ENCODE measurements around the gene COL8A2.
A peak's percentile ranks its signal among the peaks of the same experiment; 100 is the strongest.

Gene COL8A2

DNA sequence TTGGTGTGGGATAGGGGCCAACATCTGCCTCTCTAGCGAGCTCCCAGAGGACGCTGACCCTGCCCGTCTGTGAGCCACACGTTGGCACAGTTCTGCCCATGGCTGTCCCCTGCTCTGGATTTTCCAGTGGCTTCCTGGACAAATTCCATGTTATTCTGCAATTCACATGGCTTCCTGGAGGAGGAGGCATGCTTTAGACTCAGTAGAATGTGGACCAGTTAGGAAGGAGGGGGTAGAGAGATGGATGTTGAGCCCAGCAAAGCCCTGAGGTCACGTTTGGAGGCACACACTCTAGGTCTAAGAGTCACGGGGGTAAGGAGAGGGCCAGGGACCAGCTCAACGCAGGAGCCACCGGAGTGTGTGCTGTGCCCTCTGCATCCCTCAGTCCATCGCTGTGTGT, 12.2 kb downstream of the COL8A2 start:
- DNase-seq (ENCODE audit: low read depth) = no peak

DNA sequence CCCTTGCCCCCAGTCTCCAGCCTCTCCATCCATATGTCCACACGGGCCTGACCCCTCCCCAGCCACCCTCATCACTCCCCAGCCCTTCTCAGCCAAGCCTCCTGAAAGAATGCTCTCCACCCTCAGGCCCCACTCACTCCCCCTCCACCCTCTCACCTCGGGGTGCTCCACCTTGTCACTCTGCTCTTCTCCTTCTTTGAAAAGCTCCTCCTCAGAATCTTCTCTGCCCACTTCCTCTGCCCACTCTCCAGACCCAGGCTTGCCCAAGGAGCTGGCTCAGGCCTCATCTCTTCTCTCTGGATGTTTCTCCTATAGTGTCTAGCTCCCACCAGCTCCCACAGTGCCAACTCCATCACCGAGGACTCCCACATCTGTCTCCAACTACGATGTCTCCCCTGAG, 13.9 kb downstream of the COL8A2 start:
- DNase-seq (ENCODE audit: low read depth) = no peak

DNA sequence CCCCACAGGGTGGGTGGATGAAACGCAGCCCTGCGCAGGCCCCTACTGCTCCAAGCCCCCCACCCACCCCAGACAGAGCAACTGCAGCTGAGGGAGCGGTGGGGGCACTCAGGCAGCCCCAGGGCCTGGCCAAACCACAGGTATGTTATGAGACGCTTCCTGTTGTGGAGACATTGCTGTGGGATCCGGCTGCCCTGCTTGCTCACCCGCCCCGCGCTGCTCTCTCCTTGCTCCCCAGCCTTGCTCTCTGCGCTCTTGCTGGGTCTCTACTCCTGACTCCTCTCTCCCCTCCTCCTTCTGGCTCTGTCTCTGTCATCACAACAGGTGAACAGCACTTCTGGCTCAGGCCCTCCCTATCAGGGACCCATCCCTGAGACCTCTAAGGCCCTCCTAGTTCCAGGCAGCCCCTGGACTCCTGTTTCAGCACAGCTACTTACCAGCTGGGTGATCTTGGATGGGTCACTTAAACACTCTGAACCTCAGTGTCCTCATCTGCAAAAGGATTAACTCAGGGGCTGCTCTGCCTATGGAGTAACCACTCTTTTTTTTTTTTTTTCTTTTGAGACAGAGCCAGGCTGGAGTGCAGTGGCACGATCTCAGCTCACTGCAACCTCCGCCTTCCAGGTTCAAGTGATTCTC, 15.9 kb downstream of the COL8A2 start:
- peak; percentile 38 for DNase-seq (ENCODE audit: low read depth)

DNA sequence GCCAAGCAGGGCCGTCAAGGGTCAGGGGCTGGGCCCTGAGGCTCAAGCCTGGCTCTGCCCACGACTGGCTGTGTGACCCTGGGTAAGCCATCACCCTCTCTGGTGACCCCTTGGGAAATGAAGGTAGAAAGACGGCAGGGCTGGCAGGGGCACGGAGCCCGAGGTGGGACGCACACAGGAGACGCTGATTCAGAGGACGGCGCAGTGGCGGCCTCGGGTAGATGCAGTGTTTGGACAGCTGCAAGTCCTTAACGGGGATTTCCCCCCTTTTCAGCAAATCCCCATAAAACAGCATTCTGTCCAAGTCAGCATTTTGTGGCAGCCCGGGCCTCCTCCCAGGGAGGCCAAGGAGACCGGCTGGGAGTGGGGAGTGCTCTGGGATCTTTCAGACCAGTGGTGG, 16.7 kb downstream of the COL8A2 start:
- no peak for DNase-seq (ENCODE audit: low read depth)

DNA sequence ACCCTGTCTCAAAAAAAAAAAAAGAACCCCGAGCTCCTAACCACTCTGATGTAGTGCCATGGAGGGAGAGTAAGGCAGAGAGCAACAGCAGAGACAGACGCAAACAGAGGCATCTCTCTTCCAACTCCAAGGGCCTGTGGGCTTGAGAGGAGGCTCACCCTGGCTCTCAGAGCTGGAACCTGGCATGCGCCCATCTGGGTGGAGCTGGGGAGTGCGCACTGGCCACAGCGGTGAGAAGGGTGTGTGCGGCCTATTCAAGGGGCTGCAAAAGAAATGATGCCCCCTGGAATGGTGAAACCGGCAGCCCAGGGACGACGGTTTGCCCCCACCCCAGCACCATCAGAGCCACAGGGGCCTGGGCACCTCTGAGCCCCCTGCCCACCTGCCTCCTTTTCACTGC, 17.6 kb downstream of the COL8A2 start:
- DNase-seq (ENCODE audit: low read depth) = no peak

DNA sequence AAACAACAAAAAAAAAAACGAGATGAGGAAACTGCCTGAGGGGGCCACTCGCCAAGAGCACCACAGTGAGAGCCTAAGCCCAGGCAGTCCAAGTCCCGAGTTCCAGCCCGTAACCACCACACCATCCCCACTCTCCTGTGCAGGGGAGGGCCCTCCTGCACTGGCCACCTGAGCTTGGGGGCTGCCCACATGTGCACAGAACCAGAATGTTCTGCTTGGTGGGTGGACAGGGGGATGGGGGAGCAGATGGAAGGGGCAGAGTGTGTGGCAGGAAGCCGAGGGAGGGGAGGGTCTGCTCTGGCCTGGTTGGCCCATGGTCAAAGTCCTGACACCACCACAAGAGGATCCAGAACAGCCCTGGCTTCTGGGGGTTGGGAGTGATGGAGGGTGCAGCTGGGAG, 18.8 kb downstream of the COL8A2 start:
- no peak for DNase-seq (ENCODE audit: low read depth)

DNA sequence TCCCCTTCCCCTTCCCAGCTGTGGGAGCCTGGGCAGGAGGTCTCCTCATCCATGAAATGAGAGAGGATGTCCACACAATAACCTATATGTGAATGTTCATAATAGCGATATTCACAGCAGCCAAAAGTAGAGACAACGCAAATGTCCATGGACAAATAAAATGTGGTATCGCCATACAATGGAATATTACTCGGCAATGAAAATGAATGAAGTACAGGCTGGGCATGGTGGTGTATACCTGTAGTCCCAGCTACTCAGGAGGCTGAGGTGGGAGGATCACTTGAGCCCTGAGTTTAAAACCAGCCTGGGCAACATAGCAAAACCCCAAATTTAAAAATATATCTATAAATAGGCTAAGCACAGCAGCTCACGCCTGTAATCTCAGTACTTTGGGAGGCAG, 23.5 kb downstream of the COL8A2 start:
- DNase-seq (ENCODE audit: low read depth) = no peak

DNA sequence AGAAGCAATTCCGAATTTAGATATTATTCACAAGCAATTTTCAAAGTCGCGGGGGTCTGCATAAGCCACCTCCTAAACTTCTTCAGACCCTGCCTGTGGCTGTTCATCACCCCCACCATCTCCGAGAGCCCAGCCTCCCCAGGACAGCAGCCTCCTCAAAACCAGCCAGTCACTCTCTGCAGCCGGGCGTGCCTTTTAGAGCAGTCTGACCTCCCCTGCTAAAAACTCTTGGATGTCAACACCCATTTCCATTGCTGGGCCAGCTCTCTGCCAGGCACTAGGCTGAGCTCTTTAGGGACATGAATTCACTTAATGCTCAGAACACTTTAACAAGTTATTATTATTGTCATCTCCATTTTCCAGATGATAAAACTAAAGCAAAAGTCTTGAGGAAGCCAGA, 24.6 kb downstream of the COL8A2 start:
- DNase-seq (ENCODE audit: low read depth) = no peak

DNA sequence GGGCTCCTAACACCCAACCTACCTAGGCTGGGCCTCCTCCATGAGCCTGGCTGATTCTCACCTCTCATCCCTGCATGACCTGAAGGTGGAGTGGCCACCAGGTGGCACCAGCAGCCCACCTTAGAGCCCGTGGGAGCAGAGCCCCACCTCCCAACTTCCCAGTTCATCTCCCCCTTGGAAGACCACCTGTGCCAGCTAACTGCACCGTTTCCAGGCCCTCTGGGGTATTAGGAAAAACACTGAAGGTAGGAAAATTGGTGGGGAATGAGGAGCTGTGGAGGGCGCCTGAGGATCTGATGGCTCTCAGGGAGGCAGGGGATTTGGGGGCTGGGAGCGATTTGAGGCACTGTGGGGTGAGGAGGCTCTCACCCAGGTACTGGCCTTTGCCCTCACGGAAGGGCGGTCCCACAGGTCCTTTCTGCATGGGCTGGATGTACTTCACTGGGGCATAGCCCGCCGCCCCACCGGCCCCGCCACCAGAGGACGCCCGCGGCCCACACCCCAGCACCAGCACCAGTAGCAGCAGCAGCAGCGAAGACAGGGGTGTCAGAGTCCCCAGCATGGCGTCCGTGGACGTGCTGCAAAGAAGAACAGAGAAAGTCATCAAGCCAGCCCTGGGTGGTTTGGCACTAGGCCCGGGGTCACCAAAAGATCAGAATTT, 25.2 kb downstream of the COL8A2 start:
- peak; percentile 66 for DNase-seq (ENCODE audit: low read depth)

DNA sequence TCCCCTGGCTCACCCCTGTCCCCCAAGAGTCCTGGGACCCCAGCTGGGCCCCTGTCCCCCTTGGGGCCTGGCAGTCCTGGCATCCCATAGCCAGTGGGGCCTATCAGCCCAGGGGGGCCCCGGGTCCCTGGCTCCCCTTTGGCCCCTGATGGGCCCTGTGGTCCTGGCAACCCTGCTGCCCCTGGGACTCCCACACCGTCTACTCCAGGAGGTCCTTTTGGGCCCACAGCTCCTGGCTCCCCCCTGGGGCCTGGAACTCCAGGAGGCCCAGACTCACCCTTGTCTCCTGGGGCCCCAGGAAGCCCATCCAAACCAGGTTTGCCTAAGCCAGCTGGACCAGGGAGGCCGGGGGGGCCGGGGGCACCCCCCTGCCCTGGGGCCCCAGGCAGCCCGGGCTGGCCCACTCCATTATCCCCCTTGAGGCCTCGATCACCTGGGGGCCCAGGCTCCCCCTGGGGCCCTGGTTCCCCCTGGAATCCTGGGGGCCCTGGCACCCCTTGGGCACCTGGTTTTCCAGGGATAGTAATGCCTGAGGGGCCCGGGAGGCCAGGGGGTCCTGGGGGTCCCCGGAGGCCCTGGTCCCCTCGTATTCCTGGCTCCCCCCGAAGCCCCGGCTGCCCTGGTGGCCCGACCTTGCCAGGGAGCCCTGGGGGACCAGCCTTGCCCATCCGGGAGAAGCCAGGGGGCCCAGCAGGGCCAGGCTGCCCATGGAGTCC, 26.2 kb downstream of the COL8A2 start:
- DNase-seq (ENCODE audit: low read depth) = no peak

DNA sequence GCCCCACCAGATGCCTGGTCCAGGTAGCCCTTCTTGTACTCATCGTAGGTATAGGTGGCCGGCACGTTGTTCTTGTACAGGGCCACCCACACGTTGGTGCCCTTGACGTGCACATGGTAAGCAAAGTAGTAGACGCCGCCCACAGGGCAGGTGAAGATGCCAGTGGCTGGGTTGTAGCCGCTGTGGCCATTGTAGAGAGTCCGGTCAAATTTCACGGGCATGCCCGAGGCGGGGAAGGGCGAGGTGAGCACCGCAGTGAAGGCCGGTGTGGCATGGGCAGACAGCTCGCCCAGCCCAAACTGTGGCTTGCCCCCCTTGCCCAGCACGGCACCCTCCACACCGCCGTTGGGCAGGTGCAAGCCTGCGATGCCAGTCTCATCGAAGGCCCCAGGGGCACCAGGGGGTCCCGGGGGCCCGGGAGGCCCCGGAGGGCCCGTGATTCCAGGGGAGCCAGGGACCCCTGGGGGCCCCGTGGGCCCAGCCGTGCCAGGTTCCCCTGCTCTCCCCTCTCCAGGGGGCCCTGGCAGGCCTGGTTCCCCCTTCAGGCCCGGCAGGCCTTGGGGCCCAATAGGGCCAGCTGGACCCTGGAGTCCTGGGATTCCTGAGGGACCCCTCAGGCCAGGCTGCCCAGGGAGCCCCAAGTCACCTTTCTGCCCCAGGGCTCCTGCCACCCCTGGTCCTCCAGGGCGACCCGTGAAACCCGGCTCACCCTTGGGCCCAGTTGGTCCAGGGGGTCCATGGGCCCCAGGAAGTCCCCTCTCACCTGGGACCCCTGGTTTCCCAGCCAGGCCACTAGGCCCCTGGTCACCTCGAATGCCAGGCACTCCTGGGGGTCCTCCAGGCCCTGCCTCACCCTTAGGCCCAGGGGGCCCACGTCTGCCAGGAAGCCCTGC, 27.1 kb downstream of the COL8A2 start:
- DNase-seq (ENCODE audit: low read depth) = no peak

DNA sequence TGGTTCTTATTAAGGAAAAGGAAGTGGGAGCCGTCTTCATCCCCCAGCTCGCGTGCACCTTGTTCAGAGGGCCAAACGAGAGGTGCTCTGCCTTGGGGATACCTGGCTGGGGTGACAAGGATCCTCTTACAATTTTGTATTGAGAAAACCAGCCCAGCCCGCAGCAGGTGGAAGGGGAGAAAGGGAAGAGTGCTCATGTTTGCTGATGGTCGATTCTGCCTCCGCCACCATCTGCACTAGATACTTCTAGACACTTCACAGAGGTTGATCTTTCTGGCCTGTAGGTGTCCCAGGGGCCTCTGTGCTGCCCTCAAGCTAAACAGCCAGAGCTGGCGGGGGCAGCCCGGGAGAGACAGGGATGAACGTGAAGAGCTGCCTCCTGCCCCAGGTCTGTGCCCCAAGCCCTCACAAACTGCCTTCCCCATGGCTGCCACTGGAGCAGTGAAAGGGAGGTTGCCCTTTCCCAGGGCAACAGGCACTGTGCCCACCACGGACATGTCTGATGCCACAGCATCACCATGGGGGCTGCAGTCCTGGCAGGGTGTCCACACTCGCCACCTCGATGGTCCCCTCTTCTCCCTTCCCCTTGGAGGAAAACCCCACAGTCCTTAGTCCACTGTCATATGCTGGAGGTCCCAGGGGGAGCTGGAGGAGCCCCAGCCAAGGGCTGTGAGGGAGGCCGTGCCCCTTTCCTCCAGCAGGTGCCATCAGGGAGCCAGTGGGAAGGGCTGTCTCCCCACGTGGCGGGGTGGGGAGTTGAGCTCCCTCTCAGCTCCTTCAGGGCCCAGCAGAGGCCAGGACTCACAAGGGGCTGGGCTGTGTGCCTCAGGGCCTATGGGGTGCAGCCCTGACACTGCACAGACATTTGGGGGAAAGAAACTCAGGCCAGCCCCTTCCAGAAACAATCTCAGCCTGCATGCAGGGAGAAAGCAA, 28.3 kb downstream of the COL8A2 start:
- no peak for DNase-seq (ENCODE audit: low read depth)

DNA sequence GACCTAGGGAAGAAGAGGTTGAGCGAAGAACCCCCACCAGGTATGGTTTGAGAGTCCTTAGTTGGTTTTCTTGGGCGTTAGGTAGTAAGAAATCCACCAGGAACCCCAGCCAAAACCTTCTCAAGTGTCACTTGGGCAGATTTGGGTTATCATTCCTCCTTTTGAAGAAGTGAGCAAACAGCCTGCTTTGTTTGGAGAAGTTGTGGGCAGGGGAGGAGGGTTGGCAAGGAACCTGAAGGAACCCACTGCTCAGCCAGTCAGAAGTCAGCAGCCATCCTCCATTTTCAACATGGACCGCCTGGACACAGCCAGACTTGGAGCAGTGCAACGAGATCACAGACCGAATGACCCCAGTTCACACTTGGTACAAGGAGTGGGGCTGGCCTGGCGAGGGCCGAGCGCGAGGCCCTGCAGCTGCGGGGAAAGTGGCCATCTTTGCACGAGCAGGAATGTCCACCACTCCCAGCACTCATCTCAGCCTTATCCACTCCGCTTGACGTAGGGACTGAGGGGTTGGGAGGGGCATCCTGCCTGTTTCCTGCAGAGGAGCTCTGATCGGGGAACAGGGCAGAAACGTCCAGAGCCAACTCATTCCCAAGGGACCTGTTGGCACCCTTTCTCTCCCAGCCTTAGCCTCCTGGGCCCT, 29.1 kb downstream of the COL8A2 start:
- DNase-seq (ENCODE audit: low read depth) = no peak

DNA sequence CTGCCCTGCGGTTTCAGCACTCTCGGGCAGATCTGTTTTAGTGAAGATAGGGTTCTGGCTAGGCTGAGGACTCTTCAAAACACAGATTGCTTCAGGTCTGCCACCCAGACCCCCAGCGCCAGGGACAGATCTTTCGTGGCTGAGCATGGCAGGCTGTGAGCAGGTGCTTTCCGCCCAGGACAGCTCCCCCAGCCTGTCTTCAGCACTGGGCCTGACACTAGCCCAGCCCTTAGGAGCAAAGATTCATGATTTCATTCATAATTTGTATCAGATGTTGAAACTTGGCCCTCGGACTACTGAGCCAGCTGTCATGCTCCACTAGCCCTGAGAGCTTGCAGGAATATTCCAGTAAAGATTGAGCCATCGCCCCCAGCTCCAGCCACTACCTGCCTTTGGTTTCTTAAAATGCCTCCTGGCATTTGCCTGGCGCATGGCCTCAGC, 30.4 kb downstream of the COL8A2 start:
- DNase-seq (ENCODE audit: low read depth) = no peak

DNA sequence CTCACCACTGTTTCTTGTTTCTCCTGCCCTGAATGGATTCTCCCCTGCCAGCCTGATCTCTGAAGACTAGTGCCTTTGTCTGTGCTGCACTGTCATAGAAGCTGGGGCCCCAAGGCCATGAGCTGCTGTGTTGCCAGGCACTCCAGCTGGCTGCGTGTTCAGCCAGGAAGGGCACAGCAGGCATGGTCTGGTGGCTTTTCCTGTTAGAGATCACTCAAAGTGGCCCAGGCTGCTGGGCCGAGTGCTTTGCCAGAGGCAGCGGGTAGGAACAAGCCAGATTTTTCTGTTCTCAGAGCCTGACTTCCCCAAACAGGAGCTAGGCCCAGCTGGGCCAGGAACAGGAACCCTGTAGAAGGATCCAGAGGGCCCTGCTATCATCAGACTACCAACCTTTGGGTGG, 31.1 kb downstream of the COL8A2 start:
- no peak for DNase-seq (ENCODE audit: low read depth)

DNA sequence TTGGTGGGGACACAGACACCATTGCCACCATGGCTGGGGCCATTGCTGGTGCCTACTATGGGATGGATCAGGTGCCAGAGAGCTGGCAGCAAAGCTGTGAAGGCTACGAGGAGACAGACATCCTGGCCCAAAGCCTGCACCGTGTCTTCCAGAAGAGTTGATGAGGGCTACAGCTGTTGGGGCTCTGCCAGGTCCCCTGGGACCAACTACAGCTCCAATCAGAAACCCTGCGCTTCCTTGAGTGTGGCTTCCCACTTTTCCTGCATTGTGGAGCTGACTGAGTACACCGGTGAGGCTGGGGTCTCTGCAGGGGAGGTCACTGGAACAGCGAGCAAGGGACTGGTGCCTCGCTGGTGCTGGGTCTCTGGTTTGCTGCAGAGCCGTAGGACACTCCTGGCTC, 31.8 kb downstream of the COL8A2 start:
- no peak for DNase-seq (ENCODE audit: low read depth)

DNA sequence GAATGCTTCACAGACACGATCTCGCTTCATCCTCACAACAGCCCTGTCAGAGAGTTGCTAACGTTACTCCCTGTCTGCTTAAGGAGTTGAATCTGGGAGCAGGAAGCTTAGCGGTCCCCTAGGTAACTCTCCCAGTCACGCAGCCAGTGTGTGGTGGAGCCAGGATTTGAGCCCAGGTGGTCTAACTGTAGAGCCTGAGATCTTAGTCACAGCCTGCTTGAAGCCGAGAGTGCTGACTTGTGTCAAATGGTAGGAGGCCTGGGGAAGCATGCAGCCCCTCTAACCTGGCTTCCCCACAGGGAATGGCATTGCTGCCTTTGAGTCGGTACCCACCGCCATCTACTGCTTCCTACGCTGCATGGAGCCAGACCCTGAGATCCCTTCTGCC, 32.2 kb downstream of the COL8A2 start:
- no peak for DNase-seq (ENCODE audit: low read depth)

DNA sequence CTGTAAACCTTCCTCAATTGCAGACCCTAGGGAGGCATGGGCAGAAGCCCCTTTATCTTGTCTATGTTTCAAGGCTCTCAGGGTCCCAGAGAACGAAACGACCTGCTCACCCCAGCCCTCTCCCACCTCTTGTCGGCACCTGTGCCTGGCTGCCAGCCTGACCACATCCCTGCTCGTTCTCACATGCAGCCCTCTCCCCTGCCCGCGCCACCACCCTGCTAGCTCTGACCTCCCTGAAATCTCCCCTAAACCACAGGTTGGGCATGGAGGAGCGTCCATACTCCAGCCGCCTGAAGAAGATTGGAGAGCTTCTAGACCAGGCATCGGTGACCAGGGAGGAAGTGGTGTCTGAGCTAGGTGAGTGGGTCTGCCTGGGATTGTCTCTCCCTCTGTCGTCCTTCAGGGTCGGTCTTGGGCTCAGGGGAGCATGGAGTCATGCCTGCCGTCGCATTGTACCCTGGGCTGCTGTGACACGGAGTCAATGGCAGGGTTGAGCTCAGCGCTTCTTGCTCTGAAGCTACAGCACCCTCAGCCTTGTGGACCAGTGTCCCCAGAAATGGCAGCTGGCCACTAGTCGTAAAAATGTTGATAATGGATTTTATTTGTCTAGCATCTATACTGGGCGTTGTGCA, 32.7 kb downstream of the COL8A2 start:
- DNase-seq (ENCODE audit: low read depth) = no peak

DNA sequence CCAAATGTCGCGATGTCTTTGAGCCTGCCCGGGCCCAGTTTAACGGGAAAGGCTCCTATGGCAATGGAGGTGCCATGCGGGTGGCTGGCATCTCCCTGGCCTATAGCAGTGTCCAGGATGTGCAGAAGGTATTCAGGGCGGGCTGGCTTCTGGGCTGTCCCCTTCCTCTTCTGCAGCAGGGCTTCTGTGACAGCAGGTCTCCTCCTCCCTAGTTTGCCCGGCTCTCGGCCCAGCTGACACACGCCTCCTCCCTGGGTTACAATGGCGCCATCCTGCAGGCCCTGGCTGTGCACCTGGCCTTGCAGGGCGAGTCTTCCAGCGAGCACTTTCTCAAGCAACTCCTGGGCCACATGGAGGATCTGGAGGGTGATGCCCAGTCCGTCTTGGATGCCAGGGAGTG, 33.3 kb downstream of the COL8A2 start:
- no peak for DNase-seq (ENCODE audit: low read depth)

DNA sequence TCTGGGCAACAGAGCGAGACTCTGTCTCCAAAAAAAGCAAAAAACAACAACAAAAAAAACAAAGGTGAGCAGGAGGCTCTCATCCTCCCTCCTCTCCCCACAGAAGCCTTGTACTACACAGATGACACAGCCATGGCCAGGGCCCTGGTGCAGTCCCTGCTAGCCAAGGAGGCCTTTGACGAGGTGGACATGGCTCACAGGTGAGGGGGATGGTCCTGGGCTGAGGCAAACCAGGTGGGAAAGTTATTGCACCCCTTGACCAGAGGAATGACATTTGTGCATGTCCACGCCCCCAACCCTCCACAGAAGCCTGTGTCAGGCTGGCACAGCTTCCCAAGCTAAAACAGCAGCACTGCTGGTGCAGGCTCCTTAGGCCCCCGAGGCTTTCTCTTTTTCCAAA, 33.9 kb downstream of the COL8A2 start:
- no peak for DNase-seq (ENCODE audit: low read depth)
